Activated naive CD4-positive, alpha-beta T cell treated with anti-CD3 and anti-CD28 coated beads, Interleukin-2, amount 50 U/mL, for 16 hours (primary cell): ENCODE data around the gene CTSO.

Source experiments
- DNase-seq: peaks from one replicate; pipeline ENCODE4 v3.0.0-alpha.2; 2020

The CTSO gene, protein sequence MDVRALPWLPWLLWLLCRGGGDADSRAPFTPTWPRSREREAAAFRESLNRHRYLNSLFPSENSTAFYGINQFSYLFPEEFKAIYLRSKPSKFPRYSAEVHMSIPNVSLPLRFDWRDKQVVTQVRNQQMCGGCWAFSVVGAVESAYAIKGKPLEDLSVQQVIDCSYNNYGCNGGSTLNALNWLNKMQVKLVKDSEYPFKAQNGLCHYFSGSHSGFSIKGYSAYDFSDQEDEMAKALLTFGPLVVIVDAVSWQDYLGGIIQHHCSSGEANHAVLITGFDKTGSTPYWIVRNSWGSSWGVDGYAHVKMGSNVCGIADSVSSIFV

DNA sequence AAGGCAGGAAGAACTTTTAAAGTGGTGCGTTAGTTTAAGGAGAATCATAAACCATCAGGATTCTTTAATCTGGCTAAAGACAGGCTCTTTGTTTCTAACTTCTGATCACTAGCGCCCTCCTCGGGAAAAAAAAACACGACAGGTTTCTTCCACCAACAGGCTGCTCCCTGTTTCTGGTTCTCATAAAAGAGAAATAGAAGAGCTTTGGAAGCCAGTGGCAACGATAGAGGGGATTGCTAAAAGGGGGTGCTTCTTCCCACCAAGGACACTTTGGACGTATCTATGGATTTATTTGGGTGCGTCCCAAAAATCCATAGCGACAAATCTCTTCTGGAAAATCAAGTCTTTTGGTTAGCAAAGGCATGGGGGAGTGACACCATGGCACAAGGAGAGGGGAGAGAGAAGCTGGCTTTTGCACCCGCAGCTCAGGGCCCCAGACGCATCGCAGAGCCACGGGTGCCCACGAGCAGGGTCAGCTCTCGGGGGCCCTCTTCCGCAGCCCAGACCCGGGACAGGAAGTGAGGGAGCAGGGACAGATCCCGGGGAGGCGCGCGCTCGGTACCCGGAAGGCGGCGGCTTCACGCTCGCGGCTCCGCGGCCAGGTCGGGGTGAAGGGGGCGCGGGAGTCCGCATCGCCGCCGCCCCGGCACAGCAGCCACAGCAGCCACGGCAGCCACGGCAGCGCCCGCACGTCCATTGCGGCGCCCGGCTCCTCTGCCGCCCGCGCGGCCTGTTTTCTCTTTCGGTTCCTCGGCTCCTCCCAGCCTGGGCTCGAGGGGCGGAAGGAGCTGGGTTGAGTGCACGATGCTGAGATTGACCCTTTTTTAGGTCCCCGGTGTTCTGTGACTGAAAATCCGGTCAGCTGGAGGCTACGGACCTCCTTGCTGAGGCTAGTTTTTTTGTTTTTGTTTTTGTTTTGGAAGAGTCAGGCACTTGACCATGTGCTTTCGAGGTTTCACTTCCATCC is at the start of gene CTSO:
Gene CTSO (minus strand): TSS at position 716 of the 967 bp plus-strand sequence. CDS start 19 bp downstream, at position 697.
- DNase-seq, result peak; percentile 76

DNA sequence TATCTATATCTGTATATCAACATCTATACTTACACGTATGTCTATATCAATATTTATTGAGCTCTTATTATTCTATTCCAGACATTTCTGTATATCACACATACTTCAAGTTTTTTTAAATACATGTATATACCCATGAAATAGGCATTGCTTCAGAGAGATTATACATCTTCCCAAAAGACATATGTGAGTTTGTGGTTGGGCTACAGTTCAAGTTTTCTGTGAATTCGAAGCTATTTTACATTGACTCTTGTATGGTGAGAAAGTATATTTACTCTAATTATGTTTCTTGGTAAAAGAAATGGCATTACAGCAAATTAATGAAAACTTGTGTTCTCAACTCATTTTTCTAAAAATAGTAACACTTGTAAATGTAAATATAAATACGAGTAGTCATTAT is 46.8 kb upstream of the CTSO start:
- no peak for DNase-seq

DNA sequence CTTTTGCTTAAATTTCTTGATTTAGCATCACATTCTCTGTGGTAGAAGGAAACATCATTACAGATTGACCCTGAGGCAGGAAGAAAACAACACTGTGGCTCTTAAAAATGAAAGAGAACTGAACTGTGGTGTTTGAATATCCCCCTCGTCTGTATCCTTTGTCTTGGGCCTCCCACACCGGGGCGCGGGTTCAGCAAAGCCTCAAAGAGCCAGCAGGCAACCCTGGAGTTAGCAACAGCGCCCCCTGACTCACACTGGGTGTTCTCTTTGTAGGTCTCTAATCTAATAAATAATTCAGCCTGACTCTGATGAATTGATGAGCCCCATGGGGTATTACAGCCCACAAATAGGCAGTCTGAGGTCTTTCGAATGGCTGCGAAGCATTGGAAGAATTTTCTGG is 46.1 kb upstream of the CTSO start:
- no peak for DNase-seq

DNA sequence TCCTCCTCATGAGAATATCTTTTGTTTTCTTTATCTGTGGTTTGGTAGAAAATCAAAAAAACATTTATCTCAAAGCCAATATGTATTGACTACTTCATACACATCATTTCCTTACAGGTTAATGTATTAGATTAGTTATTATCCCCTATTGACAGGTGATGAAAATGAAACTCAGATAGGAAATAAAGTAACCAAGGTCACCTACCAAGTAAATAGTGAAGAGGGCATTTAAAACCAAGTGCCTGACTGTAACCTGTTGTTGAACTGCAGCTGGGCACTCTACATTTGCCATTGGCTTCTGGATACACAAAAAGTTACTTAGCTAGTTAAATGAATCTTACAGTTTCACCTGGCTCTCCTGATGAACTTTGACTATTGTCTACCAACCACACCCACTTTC is 41.4 kb upstream of the CTSO start:
- DNase-seq, result no peak

DNA sequence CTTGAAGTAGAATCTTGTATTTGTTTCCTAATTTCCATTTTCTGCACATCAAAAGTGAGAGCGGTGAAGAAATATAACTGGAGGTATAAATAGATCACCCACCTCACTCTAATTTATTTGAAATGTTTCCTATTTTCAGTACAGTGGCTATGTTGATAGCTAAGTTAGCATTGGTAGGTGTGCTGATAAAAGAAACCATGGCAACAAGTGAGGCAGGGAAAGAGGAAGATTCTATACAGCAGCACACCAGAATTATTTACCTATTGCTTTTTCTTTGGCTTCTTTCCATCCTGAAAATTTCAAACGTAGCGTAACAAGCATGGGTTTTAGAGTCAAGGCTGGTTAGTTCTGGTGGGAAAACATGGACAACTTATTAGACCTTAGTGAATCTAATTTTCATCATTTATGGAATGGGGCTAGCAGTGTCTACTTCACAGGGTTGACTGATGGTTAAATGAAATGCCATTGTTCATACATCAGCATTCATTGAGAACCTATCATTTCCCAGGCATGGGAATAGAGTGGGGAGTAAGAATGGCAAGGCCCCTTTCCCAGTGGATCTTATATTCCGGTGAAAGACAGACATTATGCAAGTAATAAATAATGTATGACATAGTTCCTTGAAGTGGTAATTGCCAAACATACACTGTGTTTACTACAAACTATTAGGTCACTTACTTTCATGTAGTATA is 30.6 kb upstream of the CTSO start:
- DNase-seq, result no peak

DNA sequence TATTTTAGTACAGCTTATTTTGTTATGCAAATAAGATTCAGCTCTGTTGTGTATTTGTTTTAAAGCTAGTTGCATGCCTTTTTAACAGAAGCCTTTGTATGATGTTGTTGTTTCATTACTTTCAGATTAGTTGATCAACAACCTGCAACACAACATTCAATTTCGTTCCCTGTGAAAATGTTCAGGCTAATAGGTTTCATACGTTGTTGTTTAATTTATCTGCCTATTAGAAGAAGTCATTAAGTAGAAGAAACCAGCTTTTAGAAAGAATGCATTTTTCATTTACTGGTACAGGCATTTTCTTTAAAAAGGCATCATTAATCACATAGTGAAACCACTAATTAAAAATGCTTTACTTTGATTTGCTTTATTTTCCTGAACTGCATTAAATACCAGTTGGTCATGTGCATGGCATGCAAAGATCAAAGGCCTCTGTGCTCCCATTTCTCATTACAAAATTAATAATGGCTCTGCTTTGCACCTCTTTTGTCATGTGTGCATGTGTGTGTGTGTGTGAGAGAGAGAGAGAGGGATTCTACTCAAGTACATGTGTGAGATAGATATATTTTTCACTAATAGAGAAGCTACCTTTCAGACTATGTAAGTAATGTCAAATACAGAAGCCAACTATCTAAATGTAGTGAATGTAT is 29.2 kb upstream of the CTSO start:
- DNase-seq, result no peak

DNA sequence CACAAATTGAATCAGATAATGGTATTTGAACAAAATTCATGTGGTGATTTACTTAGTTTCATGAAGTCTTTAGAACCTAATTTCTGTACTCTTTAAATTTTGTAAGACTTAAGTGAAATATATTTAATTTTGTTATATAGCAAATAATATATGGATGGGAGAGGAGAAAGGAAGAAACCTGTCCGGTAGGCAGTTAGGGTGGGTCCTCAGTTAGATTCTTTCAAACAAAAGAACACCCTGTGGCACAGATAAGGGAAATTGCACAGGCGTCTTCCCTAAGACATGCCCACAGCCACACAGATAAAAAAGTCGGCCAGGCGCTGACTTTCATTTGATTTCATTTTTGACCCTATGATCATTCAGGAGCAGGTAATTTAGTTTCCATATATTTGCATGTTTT is 25.1 kb upstream of the CTSO start:
- no peak for DNase-seq

DNA sequence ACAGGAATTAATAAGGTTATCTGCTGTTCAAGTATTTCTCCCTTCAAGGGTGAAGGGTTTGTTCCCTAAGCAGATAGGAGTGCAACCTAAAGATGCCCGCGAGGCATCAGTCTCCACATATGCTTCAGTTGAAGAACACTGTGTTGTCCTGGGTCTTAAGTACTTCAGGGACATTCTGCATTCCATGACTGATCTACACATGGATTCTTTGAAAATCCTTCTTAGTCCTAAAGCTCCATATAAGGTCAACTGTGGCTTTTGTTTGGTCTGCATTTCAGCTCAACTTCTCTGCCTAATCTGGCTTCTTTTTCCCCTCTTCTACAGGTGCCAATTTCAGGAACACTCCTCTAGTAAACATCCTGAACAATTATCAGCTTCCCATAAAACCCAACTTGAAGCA is 21.8 kb upstream of the CTSO start:
- DNase-seq, result no peak

DNA sequence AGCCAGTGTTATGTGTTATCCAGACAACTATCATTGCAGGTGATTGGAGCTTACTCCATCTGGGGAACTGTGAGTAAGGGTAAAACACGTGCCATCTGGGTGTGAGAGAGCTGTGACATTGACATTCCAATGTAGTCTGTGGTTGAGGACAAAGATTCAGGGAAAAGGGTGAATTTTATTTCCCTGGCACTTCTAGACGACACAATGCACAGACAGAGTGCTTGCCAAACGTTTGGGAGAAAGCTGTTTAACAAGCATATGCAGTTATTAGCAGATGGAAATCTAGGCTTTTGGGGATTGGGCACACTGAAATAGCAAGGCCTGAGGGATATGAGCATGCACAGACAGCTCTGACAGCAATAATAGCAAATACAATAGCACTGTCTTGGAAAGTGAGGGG is 21.3 kb upstream of the CTSO start:
- DNase-seq, result no peak

DNA sequence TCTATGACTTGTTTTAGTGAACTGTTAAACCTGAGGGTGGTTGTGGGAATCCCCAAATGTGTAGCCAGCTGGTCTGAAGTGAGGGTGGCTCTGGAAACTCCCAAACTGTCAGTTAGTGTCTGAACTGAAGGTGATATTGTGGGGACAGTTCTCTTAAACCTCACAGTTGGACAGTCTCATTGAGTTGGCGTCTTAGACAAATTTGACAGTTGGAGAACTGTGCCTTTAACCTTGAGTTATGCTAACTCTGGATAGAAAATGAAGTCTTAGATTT is 20.7 kb upstream of the CTSO start:
- no peak for DNase-seq

DNA sequence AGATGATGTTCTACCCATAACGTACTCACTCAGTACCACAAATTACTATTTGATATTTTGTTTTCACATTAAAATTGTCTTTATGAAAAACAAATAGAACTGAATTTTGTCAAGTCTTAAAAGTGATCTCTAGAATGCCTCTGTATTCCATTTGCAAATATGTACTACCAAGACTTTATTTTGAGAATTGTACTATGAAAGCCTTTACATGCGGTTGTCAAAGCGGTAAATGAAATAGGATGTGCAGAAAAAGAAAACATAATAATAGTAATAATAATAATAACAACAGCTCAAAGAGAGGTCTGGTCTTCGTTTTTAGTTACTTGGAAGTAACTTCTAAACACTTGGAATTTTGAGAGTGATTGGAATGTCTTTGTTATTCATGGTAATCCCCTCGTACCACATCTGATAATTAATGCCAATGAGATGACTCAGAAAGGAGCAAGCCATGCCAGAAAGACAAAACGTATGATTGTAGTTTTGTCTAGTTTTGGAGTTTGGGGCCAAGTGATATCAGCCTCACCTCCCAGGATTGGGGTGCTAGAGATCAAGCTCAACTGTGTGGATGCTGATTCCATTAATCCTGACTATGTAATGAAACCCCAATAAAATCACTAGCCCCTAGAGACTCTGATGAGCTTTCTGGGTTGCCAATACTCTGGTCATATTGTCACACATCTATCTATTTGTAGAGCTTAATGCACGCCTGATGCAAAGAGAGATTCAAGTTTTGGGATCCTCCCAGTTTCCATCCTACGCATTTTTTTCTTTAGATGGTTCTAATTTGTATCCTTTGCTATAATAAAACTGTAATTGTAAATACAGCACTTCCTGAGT is 20.2 kb upstream of the CTSO start:
- DNase-seq, result no peak

DNA sequence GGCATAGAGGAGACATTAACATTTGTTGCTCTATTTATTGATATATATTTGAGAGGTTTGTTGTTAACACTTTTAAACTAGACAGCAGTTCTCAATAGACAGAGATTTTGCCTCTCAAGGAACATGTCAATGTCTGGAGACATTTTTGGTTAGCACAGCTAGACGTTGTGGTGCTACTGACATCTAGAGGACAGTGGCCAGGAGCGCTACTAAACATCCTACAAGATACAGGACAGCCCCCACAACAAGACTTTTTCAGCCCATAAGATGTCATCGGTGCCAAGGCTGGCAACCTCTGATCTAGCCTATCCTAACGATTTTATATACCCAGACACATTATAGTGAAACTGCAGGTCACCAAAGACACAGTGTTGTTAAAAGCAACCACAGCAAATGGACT is 18.4 kb upstream of the CTSO start:
- no peak for DNase-seq

DNA sequence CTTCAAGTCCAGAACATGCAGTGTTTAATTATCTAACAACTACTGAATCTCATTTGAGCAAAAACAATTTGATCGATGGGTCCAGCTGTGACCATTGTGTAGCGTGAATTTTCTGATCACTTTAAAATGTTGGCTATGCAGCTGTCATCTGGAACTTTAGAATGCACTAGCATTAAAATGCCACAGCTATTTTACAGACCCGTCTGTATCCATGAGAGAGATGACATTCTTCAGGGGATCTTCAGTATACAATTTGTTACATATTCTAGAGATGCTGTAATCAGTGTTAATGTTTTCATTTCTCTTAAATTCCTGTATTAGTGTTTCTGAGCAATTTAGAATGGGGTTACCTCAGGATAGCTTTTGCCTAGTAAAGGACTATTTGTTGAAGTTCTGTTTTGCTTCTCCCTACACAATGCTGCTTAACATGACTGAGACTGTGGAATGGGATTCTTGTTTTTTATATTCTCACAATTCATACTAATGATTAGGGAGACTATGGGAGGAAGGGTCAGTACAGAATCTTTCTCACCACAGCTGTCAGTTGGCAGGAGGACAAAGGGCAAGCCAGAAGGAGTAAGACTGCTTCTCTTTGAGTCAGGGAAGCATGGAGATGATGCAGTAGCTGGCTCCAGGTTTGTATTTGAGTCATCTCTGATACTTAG is 13.2 kb upstream of the CTSO start:
- DNase-seq, result no peak

DNA sequence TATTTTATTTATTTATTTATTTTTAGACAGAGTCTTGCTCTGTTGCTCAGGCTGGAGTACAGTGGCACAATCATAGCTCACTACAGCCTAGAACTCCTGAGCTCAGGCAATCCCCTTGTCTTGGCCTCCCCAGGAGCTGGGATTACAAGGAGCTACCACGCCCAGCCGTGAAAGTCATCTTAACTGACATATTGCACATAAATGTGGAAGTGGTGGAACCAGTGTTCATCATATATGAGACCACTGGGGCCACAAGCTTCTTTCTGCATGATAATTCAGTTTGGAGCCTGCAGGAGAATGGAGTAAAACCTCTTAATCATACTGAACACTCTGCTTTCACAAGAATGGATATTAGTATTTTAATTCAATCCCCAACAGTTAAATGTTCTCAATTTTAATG is 12.5 kb upstream of the CTSO start:
- no peak for DNase-seq

DNA sequence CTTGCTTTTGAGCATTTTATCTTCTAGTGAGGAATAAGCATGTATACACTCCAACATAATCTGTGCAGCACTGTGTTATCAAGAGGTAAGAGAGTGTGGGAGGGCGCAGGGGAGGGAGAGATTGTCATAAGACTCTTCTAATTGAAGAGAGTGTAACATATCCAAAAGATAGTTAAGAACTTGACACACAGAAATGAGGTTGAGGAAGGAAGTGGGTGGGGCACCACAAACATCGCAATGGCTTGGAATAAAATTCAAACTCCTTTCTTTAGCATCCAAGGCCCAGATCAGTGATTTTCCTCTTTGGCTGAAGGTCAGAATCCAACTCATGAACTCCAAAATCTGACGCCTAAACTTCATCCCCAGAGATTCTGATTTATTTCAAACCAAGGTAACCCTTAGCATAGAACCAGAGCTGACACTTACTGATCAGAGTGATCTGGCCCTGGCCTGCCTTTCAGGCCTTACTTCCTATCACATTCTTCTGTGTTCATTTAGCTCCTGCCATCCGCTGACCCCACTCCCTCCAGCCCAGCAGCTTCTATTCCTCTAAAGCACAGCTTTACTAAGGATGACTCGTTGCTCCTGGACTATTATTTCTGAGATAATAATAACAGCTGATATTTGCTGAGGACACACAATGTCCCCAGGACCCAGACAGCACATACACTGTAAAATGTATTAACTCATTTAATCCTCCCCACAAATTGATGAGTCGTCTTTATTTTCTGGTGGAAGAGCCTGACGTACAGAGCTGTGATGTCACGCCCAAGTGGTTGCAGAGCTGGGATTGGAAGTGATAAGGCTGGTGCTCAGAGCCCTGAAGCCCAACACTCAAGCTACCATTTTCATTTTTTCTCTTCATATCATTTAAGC is 10.6 kb upstream of the CTSO start:
- DNase-seq, result no peak

DNA sequence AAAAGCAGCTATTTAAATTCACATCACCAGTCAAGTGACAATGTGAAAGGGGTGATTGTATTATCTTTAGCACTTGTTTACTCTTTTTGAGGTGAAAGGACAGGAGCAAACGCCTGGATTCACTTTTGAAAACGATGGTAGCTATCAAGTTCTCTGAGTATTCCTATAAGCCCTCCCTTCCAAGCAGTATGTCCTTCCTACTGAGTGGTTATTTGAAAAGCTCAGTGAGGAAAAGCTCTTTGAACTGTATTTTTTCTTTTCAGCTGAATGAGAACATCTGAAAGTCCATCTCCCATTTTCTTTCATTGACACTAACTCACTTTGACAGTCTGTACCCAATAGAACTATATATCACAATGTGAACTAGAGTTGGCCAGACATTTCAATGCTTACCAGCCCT is 9.1 kb upstream of the CTSO start:
- no peak for DNase-seq

DNA sequence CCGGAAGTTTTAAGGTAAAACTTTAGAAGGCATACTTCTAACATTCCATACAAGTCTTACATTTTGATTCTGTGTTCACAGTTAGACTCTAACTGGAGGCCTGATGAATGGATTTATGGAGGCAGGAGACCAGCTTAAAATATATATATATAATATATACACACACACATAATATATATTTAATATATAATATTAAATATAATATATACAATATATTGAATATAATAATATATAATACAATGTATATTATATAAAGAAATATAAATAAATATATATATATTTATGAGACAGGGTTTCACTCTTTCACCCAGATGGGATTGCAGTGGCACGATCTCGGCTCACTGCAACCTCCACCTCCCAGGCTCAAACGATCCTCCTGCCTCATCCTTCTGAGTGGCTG is 7.9 kb upstream of the CTSO start:
- DNase-seq, result no peak

DNA sequence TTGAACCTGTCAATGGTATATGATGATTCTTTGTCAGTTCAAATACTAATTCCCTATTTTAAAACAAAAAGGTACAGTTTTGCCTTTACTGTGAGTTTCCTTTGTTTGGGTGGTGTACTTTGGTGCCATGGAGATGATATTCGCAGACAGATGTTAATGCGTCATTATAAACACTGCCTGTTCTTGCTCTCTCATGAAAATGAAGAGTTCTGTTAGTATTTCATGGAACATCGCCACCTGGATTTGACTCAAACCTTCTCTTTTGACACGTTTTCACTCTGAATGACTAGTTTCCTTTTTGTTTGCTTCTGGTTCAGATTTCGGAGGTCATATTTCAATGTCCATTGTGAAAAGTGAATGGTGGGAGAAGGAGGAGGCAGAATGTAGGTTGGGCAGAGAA is 6.9 kb upstream of the CTSO start:
- no peak for DNase-seq

DNA sequence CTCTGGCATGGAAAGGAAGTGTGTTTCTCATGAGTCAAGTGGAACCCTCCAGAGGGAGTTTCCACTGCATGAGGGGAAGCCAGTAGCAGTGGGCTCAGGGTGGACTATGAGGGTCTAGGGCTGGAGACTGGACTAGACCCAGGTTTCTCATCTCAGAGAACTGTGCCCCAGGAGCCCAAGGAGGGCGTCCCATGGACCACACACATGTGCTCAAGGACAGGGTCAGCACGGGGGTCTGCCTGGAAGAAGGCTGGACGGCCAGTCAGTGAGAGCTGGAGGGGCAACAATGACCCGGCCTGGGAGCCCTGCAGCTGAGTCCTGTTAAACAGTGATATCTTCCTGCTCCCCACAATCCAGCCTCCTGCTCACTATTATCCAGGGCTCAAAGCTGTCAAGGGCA is 5.8 kb upstream of the CTSO start:
- no peak for DNase-seq

DNA sequence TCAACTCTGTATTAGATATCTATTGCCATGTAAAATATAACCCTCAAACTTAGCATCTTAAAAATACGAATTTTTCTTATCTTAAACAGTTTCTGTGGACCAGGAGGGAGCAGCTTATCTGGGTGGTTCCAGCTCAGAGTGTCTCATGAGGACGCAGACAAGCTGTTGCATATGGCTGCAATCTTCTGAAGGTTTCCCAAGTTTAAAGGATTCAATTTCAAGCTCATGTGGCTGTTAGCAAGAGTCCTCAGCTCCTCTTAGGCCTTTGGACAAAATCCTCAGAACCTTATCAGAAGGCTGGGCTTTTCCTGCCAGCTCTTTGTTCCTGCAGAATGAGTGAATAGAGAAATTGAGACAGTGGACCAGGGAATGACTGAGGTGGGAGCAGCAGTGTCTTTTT is 2.8 kb upstream of the CTSO start:
- no peak for DNase-seq

DNA sequence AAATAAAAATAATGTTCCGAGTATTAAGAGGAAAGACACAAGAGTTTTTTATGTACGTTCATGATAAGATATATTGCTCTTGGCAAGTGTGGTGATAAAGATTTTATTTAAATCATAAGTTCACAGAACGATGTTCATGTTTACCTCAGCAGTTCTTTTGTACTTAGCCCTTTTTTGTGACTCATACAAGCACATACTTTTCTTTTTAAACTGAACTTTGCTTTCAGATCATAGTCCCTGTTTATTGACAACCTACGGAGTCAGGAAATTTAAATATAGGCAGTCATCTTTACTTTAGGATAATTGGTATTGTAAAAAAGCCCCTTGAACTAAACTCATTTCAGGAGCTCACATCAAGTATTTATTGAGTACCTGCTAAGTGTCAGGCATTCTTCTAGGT is 1.3 kb upstream of the CTSO start:
- no peak for DNase-seq
